Esophagus (tissue), 2 donors: ENCODE measurements around the gene TNIK. TPM values are rescaled to one million over a fixed set of nuclear protein-coding genes. Genes with fewer than 3 reads are reported as not detected.
"Not testable (repeated sequence)": the region's sequence is repeated elsewhere in the genome, so short reads cannot be mapped to it uniquely, and the experiment has no call there.

ENCODE experiments used
- H3K27ac ChIP-seq, 2 donors: one replicate each; pipeline ENCODE4 v1.5.1; 2013; ENCODE audit warnings: low read depth in 2 of 2, mild to moderate bottlenecking in 2 of 2, inconsistent platforms in 1 of 2, low read length in 1 of 2, moderate library complexity in 1 of 2
- H3K27me3 ChIP-seq, 2 donors: one replicate each; pipeline ENCODE4 v1.6.1; 2013; ENCODE audit warnings: low read length in 2 of 2, control low read depth in 1 of 2, mild to moderate bottlenecking in 1 of 2; ENCODE audit not compliant: insufficient read depth in 2 of 2, control insufficient read depth in 1 of 2
- H3K36me3 ChIP-seq, 2 donors: one replicate each; pipeline ENCODE4 v1.6.1; 2013; ENCODE audit warnings: low read length in 1 of 2; ENCODE audit not compliant: control insufficient read depth in 2 of 2, insufficient read depth in 2 of 2
- H3K4me1 ChIP-seq, 2 donors: one replicate each; pipeline ENCODE4 v1.6.1; 2013; ENCODE audit warnings: low read length in 1 of 2; ENCODE audit not compliant: control insufficient read depth in 2 of 2, insufficient read depth in 2 of 2
- H3K4me3 ChIP-seq, 2 donors: one replicate each; pipeline ENCODE4 v1.5.1; 2013; ENCODE audit warnings: low read length in 2 of 2, mild to moderate bottlenecking in 2 of 2, low read depth in 1 of 2, moderate library complexity in 1 of 2
- H3K9me3 ChIP-seq, 2 donors: one replicate each; pipeline ENCODE4 v1.6.1; 2013; ENCODE audit warnings: mild to moderate bottlenecking in 2 of 2, low read depth in 1 of 2, low read length in 1 of 2, moderate library complexity in 1 of 2; ENCODE audit not compliant: control insufficient read depth in 2 of 2, insufficient read depth in 1 of 2
- WGBS, 2 donors: extraction: QIAGEN DNeasy Blood & Tissue Kit; methylation state at CpG; one replicate each; pipeline ENCODE4 v1.1.7; 2013; 5-methylcytosine and 5-hydroxymethylcytosine counted together
- polyA plus RNA-seq, 2 donors: library from polyadenylated mRNA; stranded (reverse); fragments of 200-250 nt; gene quantifications; one replicate each; pipeline ENCODE4 v1.2.3, GENCODE V29; 2013
- donor health status: healthy with polysubstance abuse.
- donor health status: Bipolar disorder and iron deficiency.

The TNIK gene
- polyA plus RNA-seq, 2 donors: 2.2 to 3.2 TPM

- WGBS, 2 donors: 82 to 86% methylated on average over 4 of the region's 4 CpGs
- Histone ChIP-seq H3K36me3 (no peaks in the 10 kb centered on the region), H3K4me1 (no peaks in the 10 kb centered on the region), H3K27me3 (no peaks in the 10 kb centered on the region), H3K9me3 (no peaks in the 10 kb centered on the region), H3K4me3 (no peak overlapping the region), H3K27ac (no peak overlapping the region)
Observed at GRCh38 chr3:171245796-171246765, 214.1 kb downstream of the TNIK start.

- no peak overlapping the region for H3K27ac ChIP-seq
- H3K9me3 ChIP-seq: no peaks in the 10 kb centered on the region
- H3K4me1 ChIP-seq: no peaks in the 10 kb centered on the region
- WGBS, 2 donors: 32 to 60% methylated on average over 2 of the region's 2 CpGs
- no peaks in the 10 kb centered on the region for H3K27me3 ChIP-seq
- no peak overlapping the region for H3K4me3 ChIP-seq
- H3K36me3 ChIP-seq: no peaks in the 10 kb centered on the region
Observed at GRCh38 chr3:171242951-171243350, 217.3 kb downstream of the TNIK start.

- no peaks in the 10 kb centered on the region for H3K9me3 ChIP-seq
- no peak overlapping the region for H3K4me3 ChIP-seq
- H3K4me1 ChIP-seq: no peaks in the 10 kb centered on the region
- WGBS, 2 donors: 82 to 98% methylated on average over 2 of the region's 2 CpGs
- H3K27me3 ChIP-seq: no peaks in the 10 kb centered on the region
- no peaks in the 10 kb centered on the region for H3K36me3 ChIP-seq
- H3K27ac ChIP-seq: no peak overlapping the region
Observed at GRCh38 chr3:171242170-171242569, 218.0 kb downstream of the TNIK start.

- H3K4me3 ChIP-seq, H3K9me3 ChIP-seq, H3K27ac ChIP-seq, H3K27me3 ChIP-seq, H3K36me3 ChIP-seq, H3K4me1 ChIP-seq: not testable (repeated sequence)
- WGBS, 2 donors: 96% methylated on average over 2 of the region's 2 CpGs
Observed at GRCh38 chr3:171241655-171242054, 218.6 kb downstream of the TNIK start.

- Histone ChIP-seq H3K9me3 (no peaks in the 10 kb centered on the region), H3K4me1 (no peaks in the 10 kb centered on the region), H3K27me3 (no peaks in the 10 kb centered on the region), H3K4me3 (no peak overlapping the region), H3K36me3 (no peaks in the 10 kb centered on the region), H3K27ac (no peak overlapping the region)
- WGBS, 2 donors: 89 to 91% methylated on average over 3 of the region's 3 CpGs
Observed at GRCh38 chr3:171240504-171240835, 219.7 kb downstream of the TNIK start.

- H3K9me3 ChIP-seq: no peaks in the 10 kb centered on the region
- no peak overlapping the region for H3K4me3 ChIP-seq
- H3K27me3 ChIP-seq: no peaks in the 10 kb centered on the region
- no peaks in the 10 kb centered on the region for H3K4me1 ChIP-seq
- no peaks in the 10 kb centered on the region for H3K36me3 ChIP-seq
- no peak overlapping the region for H3K27ac ChIP-seq
- 95 to 96% methylated on average over 9 of the region's 9 CpGs for WGBS, 2 donors
Observed at GRCh38 chr3:171239757-171240503, 220.3 kb downstream of the TNIK start.

GRCh38 chr3:171237009-171237385 is 223.2 kb downstream of the TNIK start:
- no peaks in the 10 kb centered on the region for H3K9me3 ChIP-seq
- no peaks in the 10 kb centered on the region for H3K36me3 ChIP-seq
- H3K27ac ChIP-seq: no peak overlapping the region
- no peaks in the 10 kb centered on the region for H3K27me3 ChIP-seq
- H3K4me1 ChIP-seq: no peaks in the 10 kb centered on the region
- 90 to 93% methylated on average over 2 of the region's 2 CpGs for WGBS, 2 donors
- H3K4me3 ChIP-seq: no peak overlapping the region

- no peak overlapping the region for H3K4me3 ChIP-seq
- H3K27ac ChIP-seq: no peak overlapping the region
- H3K27me3 ChIP-seq: no peaks in the 10 kb centered on the region
- H3K36me3 ChIP-seq: no peaks in the 10 kb centered on the region
- no peaks in the 10 kb centered on the region for H3K4me1 ChIP-seq
- no peaks in the 10 kb centered on the region for H3K9me3 ChIP-seq
- 85 to 87% methylated on average over 8 of the region's 8 CpGs for WGBS, 2 donors
Observed at GRCh38 chr3:171236265-171237008, 223.8 kb downstream of the TNIK start.

GRCh38 chr3:171234298-171235010 is 225.8 kb downstream of the TNIK start:
- Histone ChIP-seq H3K9me3 (no peaks in the 10 kb centered on the region), H3K27me3 (no peaks in the 10 kb centered on the region), H3K36me3 (no peaks in the 10 kb centered on the region), H3K4me1 (no peaks in the 10 kb centered on the region), H3K4me3 (no peak overlapping the region), H3K27ac (no peak overlapping the region)
- WGBS, 2 donors: 88% methylated on average over 8 of the region's 8 CpGs
